Urothelium cell line (cell line): ENCODE results near the gene FHIT.
A peak's percentile ranks its signal among the peaks of the same experiment; 100 is the strongest.
"Not testable (repeated sequence)": the region's sequence is repeated elsewhere in the genome, so short reads cannot be mapped to it uniquely, and the experiment has no call there.

Experiments
- DNase-seq: peaks from one replicate; pipeline ENCODE4 v3.0.0; 2011; ENCODE audit warnings: low spot score, mixed read lengths
- FAIRE-seq: peaks from 2 replicates; lab custom pipeline; 2011; peaks lifted over from hg19 to GRCh38; lab: Jason Lieb, UNC

The FHIT gene

GRCh38 chr3:61065451-61066011 lies 185.7 kb downstream of the FHIT start:
- DNase-seq (no peak), FAIRE-seq (no peak)

- FAIRE-seq (no peak), DNase-seq (no peak)
These were observed 190.0 kb downstream of the FHIT start for GRCh38 chr3:61061092-61061723.

- FAIRE-seq (no peak), DNase-seq (no peak)
These were observed 190.8 kb downstream of the FHIT start for GRCh38 chr3:61060411-61060861.

- no peak for FAIRE-seq
- no peak for DNase-seq
These were observed 192.4 kb downstream of the FHIT start for GRCh38 chr3:61058836-61059235.

GRCh38 chr3:61057464-61057863 lies 193.8 kb downstream of the FHIT start:
- no peak for DNase-seq
- no peak for FAIRE-seq

GRCh38 chr3:61055447-61055846 lies 195.8 kb downstream of the FHIT start:
- FAIRE-seq (no peak), DNase-seq (no peak)

GRCh38 chr3:61053781-61054496 lies 197.3 kb downstream of the FHIT start:
- DNase-seq, result no peak
- no peak for FAIRE-seq

- DNase-seq, result no peak
These were observed 198.4 kb downstream of the FHIT start for GRCh38 chr3:61052851-61053250.

GRCh38 chr3:61051666-61052065 lies 199.6 kb downstream of the FHIT start:
- FAIRE-seq, result no peak
- DNase-seq, result no peak

More at GRCh38 chr3:61052851-61053250, 198.4 kb downstream of the FHIT start:
- FAIRE-seq, result no peak

GRCh38 chr3:61045169-61045568 lies 206.1 kb downstream of the FHIT start:
- not testable (repeated sequence) for FAIRE-seq, DNase-seq

GRCh38 chr3:61043156-61043555 lies 208.1 kb downstream of the FHIT start:
- no peak for DNase-seq
- FAIRE-seq, result no peak

- DNase-seq, result no peak
These were observed 210.6 kb downstream of the FHIT start for GRCh38 chr3:61040618-61041017.

GRCh38 chr3:61035573-61035972 lies 215.7 kb downstream of the FHIT start:
- no peak for FAIRE-seq
- DNase-seq, result no peak

More at GRCh38 chr3:61040618-61041017, 210.6 kb downstream of the FHIT start:
- FAIRE-seq, result no peak

GRCh38 chr3:61032991-61033390 lies 218.3 kb downstream of the FHIT start:
- DNase-seq, result no peak

GRCh38 chr3:61031503-61031902 lies 219.7 kb downstream of the FHIT start:
- DNase-seq (no peak), FAIRE-seq (no peak)

More at GRCh38 chr3:61032991-61033390, 218.3 kb downstream of the FHIT start:
- no peak for FAIRE-seq

- FAIRE-seq (no peak), DNase-seq (peak; percentile 43)
These were observed 220.7 kb downstream of the FHIT start for GRCh38 chr3:61030469-61031035.

GRCh38 chr3:61029194-61029593 lies 222.1 kb downstream of the FHIT start:
- DNase-seq (no peak), FAIRE-seq (no peak)

- FAIRE-seq (no peak), DNase-seq (no peak)
These were observed 232.4 kb downstream of the FHIT start for GRCh38 chr3:61018807-61019206.

GRCh38 chr3:61017028-61017427 lies 234.2 kb downstream of the FHIT start:
- DNase-seq, FAIRE-seq: not testable (repeated sequence)

- FAIRE-seq (no peak), DNase-seq (no peak)
These were observed 235.4 kb downstream of the FHIT start for GRCh38 chr3:61015859-61016258.

GRCh38 chr3:61015408-61015807 lies 235.8 kb downstream of the FHIT start:
- FAIRE-seq, result no peak
- DNase-seq, result no peak

GRCh38 chr3:61008998-61009380 lies 242.3 kb downstream of the FHIT start:
- FAIRE-seq (no peak), DNase-seq (no peak)
